ENCODE results near the gene RIBC2.

The RIBC2 gene

GRCh38 chr22:45473626-45474237, 60.2 kb downstream of the RIBC2 start:
- DNase-seq (ENCODE audit: low read depth), result no peak
- no peak overlapping the region for H3K4me3 ChIP-seq (ENCODE audit: low read depth, low read length)
- TF ChIP-seq CTCF (IDR thresholded peaks at IDR 0.05; ENCODE audit: low read depth, low read length, missing control alignments), result no peak

GRCh38 chr22:45475063-45475747, 61.7 kb downstream of the RIBC2 start:
- TF ChIP-seq CTCF (IDR thresholded peaks at IDR 0.05; ENCODE audit: low read depth, low read length, missing control alignments), result no peak
- H3K4me3 ChIP-seq (ENCODE audit: low read depth, low read length), result no peak overlapping the region
- no peak for DNase-seq (ENCODE audit: low read depth)

- no peak overlapping the region for H3K4me3 ChIP-seq (ENCODE audit: low read depth, low read length)
- no peak for DNase-seq (ENCODE audit: low read depth)
- no peak for TF ChIP-seq CTCF (IDR thresholded peaks at IDR 0.05; ENCODE audit: low read depth, low read length, missing control alignments)
Measured at GRCh38 chr22:45475851-45476514, 62.5 kb downstream of the RIBC2 start.

- no peak overlapping the region for H3K4me3 ChIP-seq (ENCODE audit: low read depth, low read length)
- TF ChIP-seq CTCF (IDR thresholded peaks at IDR 0.05; ENCODE audit: low read depth, low read length, missing control alignments), result no peak
- no peak for DNase-seq (ENCODE audit: low read depth)
Measured at GRCh38 chr22:45476814-45477213, 63.3 kb downstream of the RIBC2 start.

- no peak for DNase-seq (ENCODE audit: low read depth)
- TF ChIP-seq CTCF (IDR thresholded peaks at IDR 0.05; ENCODE audit: low read depth, low read length, missing control alignments), result no peak
- no peak overlapping the region for H3K4me3 ChIP-seq (ENCODE audit: low read depth, low read length)
Measured at GRCh38 chr22:45477366-45478107, 64.0 kb downstream of the RIBC2 start.

GRCh38 chr22:45478108-45478771, 64.7 kb downstream of the RIBC2 start:
- no peak for DNase-seq (ENCODE audit: low read depth)
- no peak for TF ChIP-seq CTCF (IDR thresholded peaks at IDR 0.05; ENCODE audit: low read depth, low read length, missing control alignments)
- H3K4me3 ChIP-seq (ENCODE audit: low read depth, low read length), result no peak overlapping the region
